Measurements from ENCODE around the gene HMCN2. TPM values are rescaled to one million over a fixed set of nuclear protein-coding genes. Genes with fewer than 3 reads are reported as not detected.

HMCN2 gene
- total and polyA plus RNA-seq, 2 donors from 2014 or later, result 0.99 to 8.6 TPM

- H3K4me3 ChIP-seq (ENCODE audit: low read length in 3 of 3), result no peak overlapping the region
- peaks cover 0 to 10% (median 3%) of the 10 kb centered on the region in 3 donors for H3K9me3 ChIP-seq (ENCODE audit: control insufficient read depth in 2 of 3, insufficient read depth in 1 of 3, low read length in 3 of 3)
- no peak overlapping the region for H3K27ac ChIP-seq (ENCODE audit: low read depth in 2 of 2, low read length in 2 of 2)
- H3K9ac ChIP-seq (ENCODE audit: low read length in 3 of 3), result no peak overlapping the region
- DNase-seq, result peak in 1 of 5 donors; percentile 61
- no peak for FAIRE-seq
- H3K36me3 ChIP-seq (ENCODE audit: control insufficient read depth in 2 of 3, insufficient read depth in 3 of 3, low read length in 3 of 3), result peaks cover 2 to 10% (median 8%) of the 10 kb centered on the region in 3 donors
- intact Hi-C loops (cut with DNase I), result no loop called here
- no peak for TF ChIP-seq CTCF (IDR thresholded peaks at IDR 0.05; ENCODE audit: borderline replicate concordance, extremely low read depth, insufficient read depth)
- no peaks in the 10 kb centered on the region for H3K27me3 ChIP-seq (ENCODE audit: control insufficient read depth, insufficient read depth, low read length)
- no peaks in the 10 kb centered on the region for H3K4me1 ChIP-seq (ENCODE audit: control insufficient read depth in 2 of 3, insufficient read depth in 2 of 3, low read depth in 1 of 3, low read length in 3 of 3)
Measured at GRCh38 chr9:130226112-130226511, 39.4 kb upstream of the HMCN2 start.

- Histone ChIP-seq H3K36me3 (ENCODE audit: control insufficient read depth in 2 of 3, insufficient read depth in 3 of 3, low read length in 3 of 3) (peaks cover 2 to 10% (median 6%) of the 10 kb centered on the region in 3 donors), H3K9me3 (ENCODE audit: control insufficient read depth in 2 of 3, insufficient read depth in 1 of 3, low read length in 3 of 3) (peaks cover 0 to 10% (median 3%) of the 10 kb centered on the region in 3 donors), H3K4me1 (ENCODE audit: control insufficient read depth in 2 of 3, insufficient read depth in 2 of 3, low read depth in 1 of 3, low read length in 3 of 3) (no peaks in the 10 kb centered on the region), H3K4me3 (ENCODE audit: low read length in 3 of 3) (no peak overlapping the region), H3K9ac (ENCODE audit: low read length in 3 of 3) (no peak overlapping the region), H3K27ac (ENCODE audit: low read depth in 2 of 2, low read length in 2 of 2) (no peak overlapping the region), H3K27me3 (ENCODE audit: control insufficient read depth, insufficient read depth, low read length) (no peaks in the 10 kb centered on the region)
- DNase-seq, result peak in 1 of 5 donors; percentile 19
- no peak for FAIRE-seq
- TF ChIP-seq CTCF (IDR thresholded peaks at IDR 0.05; ENCODE audit: borderline replicate concordance, extremely low read depth, insufficient read depth), result no peak
- intact Hi-C loops (cut with DNase I), result no loop called here
Measured at GRCh38 chr9:130227833-130228232, 37.7 kb upstream of the HMCN2 start.

DNA sequence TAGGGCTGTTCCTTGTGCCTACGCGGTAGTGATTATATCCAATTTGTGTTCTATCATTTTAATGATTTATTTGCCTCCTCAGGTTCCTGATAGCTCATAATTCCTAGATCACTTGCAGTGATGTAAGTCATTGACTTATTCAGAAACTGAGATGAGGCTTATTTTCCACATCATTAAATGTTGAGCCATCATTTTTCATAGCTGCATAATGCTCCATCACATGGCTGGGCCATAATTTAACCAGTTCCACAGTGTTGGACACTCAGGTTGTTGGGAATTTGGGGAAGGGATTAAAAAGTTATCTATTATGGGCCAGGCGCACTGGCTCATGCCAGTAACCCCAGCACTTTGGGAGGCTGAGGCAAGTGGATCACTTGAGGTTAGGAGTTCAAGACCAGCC, 35.8 kb upstream of the HMCN2 start:
- intact Hi-C loops (cut with DNase I), result loop anchor here (10.0 kb wide), 1 partner anchor 115 kb away; no protein-coding TSS in a partner anchor
- peaks cover 2 to 15% (median 6%) of the 10 kb centered on the region in 3 donors for H3K36me3 ChIP-seq (ENCODE audit: control insufficient read depth in 2 of 3, insufficient read depth in 3 of 3, low read length in 3 of 3)

More for the DNA sequence above, 35.8 kb upstream of the HMCN2 start:
- Histone ChIP-seq H3K9ac (ENCODE audit: low read length in 3 of 3) (no peak overlapping the region), H3K9me3 (ENCODE audit: control insufficient read depth in 2 of 3, insufficient read depth in 1 of 3, low read length in 3 of 3) (peaks cover 0 to 10% (median 3%) of the 10 kb centered on the region in 3 donors), H3K27me3 (ENCODE audit: control insufficient read depth, insufficient read depth, low read length) (no peaks in the 10 kb centered on the region), H3K27ac (ENCODE audit: low read depth in 2 of 2, low read length in 2 of 2) (no peak overlapping the region), H3K4me1 (ENCODE audit: control insufficient read depth in 2 of 3, insufficient read depth in 2 of 3, low read depth in 1 of 3, low read length in 3 of 3) (no peaks in the 10 kb centered on the region), H3K4me3 (ENCODE audit: low read length in 3 of 3) (no peak overlapping the region)
- TF ChIP-seq CTCF (IDR thresholded peaks at IDR 0.05; ENCODE audit: borderline replicate concordance, extremely low read depth, insufficient read depth), result no peak
- FAIRE-seq (no peak), DNase-seq (no peak)
